ENCODE measurements around the gene COMMD8.
A peak's percentile ranks its signal among the peaks of the same experiment; 100 is the strongest.

DNA sequence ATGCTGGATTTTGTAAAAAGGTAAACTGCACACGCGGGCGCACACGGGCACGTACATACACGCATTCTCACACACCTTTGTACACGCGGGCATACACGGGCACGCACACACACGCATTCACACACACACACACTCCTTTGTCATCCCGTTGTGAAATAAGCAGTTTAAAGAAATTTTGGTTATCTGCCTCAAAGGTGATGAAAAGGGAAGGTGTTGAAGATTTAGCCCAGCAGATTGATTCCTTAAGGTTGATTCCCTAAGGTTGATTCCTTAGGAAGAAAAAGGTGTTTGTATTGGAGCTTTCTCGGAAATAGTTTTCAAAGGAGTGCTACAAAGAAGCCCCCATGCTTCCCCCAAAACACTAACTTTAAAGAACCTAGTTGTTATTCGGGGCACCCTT lies 22.3 kb upstream of the COMMD8 start:
- TF ChIP-seq EGR1 (IDR thresholded peaks at IDR 0.05; ENCODE audit: low read depth in 2 of 2) (no peak), YY1 (IDR thresholded peaks at IDR 0.05) (no peak), GABPA (IDR thresholded peaks at IDR 0.05 in 1 of 2, conservative IDR thresholded peaks at IDR 0.05 in 1 of 2) (no peak), JUND (IDR thresholded peaks at IDR 0.05) (peak in 1 of 2 donors; percentile 43), SP1 (IDR thresholded peaks at IDR 0.05) (no peak), HNF4A (conservative IDR thresholded peaks at IDR 0.05) (no peak)
- TF ChIP-seq, protein P1, sequence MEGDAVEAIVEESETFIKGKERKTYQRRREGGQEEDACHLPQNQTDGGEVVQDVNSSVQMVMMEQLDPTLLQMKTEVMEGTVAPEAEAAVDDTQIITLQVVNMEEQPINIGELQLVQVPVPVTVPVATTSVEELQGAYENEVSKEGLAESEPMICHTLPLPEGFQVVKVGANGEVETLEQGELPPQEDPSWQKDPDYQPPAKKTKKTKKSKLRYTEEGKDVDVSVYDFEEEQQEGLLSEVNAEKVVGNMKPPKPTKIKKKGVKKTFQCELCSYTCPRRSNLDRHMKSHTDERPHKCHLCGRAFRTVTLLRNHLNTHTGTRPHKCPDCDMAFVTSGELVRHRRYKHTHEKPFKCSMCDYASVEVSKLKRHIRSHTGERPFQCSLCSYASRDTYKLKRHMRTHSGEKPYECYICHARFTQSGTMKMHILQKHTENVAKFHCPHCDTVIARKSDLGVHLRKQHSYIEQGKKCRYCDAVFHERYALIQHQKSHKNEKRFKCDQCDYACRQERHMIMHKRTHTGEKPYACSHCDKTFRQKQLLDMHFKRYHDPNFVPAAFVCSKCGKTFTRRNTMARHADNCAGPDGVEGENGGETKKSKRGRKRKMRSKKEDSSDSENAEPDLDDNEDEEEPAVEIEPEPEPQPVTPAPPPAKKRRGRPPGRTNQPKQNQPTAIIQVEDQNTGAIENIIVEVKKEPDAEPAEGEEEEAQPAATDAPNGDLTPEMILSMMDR (IDR thresholded peaks at IDR 0.05; ENCODE audit: low read depth, low read length, missing input control): no peak

All from liver (tissue), 3 donors.